T-helper 2 cell treated with Interferon-gamma antibody and Interleukin-4, amounts not matched to agents 100 ng/mL and 5 ng/mL, for 36 hours (primary cell): Measurements from ENCODE around the gene NEU4. TPM values are rescaled to one million over a fixed set of nuclear protein-coding genes. Genes with fewer than 3 reads are reported as not detected.
"Not testable (repeated sequence)": the region's sequence is repeated elsewhere in the genome, so short reads cannot be mapped to it uniquely, and the experiment has no call there.

ENCODE experiments used
- intact Hi-C: fragments of 100-400 bp; cut with micrococcal nuclease; formaldehyde crosslinking; loops from one replicate; pipeline ENCODE4 v1.15.1; 2023
- total RNA-seq: library from RNA; stranded (reverse); gene quantifications from 2 replicates; pipeline ENCODE4 v1.2.3, GENCODE V29; 2022

The NEU4 gene
- total RNA-seq, 1 donor from 2014 or later: 0.64 TPM

- intact Hi-C loops: no loop called here
These were observed 4.0 kb downstream of the NEU4 start for GRCh38 chr2:241812730-241813643.

GRCh38 chr2:241813644-241814392 is 4.8 kb downstream of the NEU4 start:
- intact Hi-C loops: no loop called here

GRCh38 chr2:241814393-241814642 is 5.3 kb downstream of the NEU4 start:
- intact Hi-C loops: no loop called here

- intact Hi-C loops: no loop called here
These were observed 5.9 kb downstream of the NEU4 start for GRCh38 chr2:241814643-241815476.

GRCh38 chr2:241815477-241816430 is 6.8 kb downstream of the NEU4 start:
- intact Hi-C loops: no loop called here

GRCh38 chr2:241816431-241817121 is 7.6 kb downstream of the NEU4 start:
- intact Hi-C loops: no loop called here

GRCh38 chr2:241817126-241817820 is 8.3 kb downstream of the NEU4 start:
- intact Hi-C loops: no loop called here

- intact Hi-C loops: not testable (repeated sequence)
These were observed 8.8 kb downstream of the NEU4 start for GRCh38 chr2:241817821-241818215.

GRCh38 chr2:241818229-241818942 is 9.4 kb downstream of the NEU4 start:
- intact Hi-C loops: no loop called here

GRCh38 chr2:241818943-241819270 is 9.9 kb downstream of the NEU4 start:
- intact Hi-C loops: no loop called here

- intact Hi-C loops: not testable (repeated sequence)
These were observed 11.1 kb downstream of the NEU4 start for GRCh38 chr2:241819947-241820624.

GRCh38 chr2:241820625-241821384 is 11.8 kb downstream of the NEU4 start:
- intact Hi-C loops: no loop called here

- intact Hi-C loops: no loop called here
These were observed 12.7 kb downstream of the NEU4 start for GRCh38 chr2:241821460-241822263.

- intact Hi-C loops: no loop called here
These were observed 13.3 kb downstream of the NEU4 start for GRCh38 chr2:241822264-241822623.

GRCh38 chr2:241823531-241824437 is 14.8 kb downstream of the NEU4 start:
- intact Hi-C loops: not testable (repeated sequence)

- intact Hi-C loops: no loop called here
These were observed 18.4 kb downstream of the NEU4 start for GRCh38 chr2:241827394-241827793.
